Measurements from ENCODE around the gene NEFH. TPM values are rescaled to one million over a fixed set of nuclear protein-coding genes. Genes with fewer than 3 reads are reported as not detected.

NEFH gene, protein sequence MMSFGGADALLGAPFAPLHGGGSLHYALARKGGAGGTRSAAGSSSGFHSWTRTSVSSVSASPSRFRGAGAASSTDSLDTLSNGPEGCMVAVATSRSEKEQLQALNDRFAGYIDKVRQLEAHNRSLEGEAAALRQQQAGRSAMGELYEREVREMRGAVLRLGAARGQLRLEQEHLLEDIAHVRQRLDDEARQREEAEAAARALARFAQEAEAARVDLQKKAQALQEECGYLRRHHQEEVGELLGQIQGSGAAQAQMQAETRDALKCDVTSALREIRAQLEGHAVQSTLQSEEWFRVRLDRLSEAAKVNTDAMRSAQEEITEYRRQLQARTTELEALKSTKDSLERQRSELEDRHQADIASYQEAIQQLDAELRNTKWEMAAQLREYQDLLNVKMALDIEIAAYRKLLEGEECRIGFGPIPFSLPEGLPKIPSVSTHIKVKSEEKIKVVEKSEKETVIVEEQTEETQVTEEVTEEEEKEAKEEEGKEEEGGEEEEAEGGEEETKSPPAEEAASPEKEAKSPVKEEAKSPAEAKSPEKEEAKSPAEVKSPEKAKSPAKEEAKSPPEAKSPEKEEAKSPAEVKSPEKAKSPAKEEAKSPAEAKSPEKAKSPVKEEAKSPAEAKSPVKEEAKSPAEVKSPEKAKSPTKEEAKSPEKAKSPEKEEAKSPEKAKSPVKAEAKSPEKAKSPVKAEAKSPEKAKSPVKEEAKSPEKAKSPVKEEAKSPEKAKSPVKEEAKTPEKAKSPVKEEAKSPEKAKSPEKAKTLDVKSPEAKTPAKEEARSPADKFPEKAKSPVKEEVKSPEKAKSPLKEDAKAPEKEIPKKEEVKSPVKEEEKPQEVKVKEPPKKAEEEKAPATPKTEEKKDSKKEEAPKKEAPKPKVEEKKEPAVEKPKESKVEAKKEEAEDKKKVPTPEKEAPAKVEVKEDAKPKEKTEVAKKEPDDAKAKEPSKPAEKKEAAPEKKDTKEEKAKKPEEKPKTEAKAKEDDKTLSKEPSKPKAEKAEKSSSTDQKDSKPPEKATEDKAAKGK
- total RNA-seq (2021): 5.7 and 5.8 TPM in 2 replicates
- long read RNA-seq, transcript NEFH-201 (4 exons, 3,783 nt): major isoform, 63 of 67 reads
- long read RNA-seq, partial matches to known transcripts: 2 of 67 reads
- long read RNA-seq, other reads (novel, unspliced or antisense): 2 of 67 reads

DNA sequence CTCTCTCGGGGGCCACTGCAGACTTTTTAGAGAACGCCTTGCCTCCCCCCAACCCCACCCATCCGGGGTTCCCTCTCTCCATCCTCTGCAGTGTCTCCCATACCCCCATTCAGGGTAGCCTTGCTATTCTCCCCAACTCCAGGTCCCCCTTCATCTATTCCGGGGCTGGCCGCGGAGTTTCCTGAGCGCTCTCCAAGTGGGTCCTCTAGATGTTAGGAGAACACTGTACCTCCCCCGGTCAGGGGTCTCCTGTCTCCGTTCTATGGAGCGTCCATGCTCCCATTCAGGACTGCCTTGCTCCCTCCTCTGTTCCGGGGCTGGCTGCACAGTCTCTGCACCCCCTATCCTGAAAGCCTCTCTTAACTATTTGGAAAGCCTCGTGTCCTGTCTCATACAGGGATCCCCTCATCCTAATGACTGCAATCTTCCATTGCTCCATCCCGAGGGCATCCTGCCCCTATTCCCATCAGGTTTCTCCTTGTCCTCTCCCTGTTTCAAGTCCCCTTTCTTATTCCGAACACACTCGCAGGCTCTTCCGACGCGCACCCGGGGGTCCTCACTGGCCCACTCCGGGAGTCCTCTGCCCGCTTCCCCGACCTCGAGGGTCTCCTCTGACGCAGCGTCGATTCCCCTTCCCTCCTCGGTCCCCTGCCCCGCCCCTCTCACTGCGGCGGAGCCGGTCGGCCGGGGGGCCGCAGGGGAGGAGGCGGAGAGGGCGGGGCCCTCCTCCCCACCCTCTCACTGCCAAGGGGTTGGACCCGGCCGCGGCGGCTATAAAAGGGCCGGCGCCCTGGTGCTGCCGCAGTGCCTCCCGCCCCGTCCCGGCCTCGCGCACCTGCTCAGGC is at the start of gene NEFH:
NEFH (plus strand) TSS at position 802 of the 845 bp plus-strand sequence. CDS start 45 bp downstream, outside the sequence.
- no peak within 1 kb of the TSS for H4K91ac ChIP-seq (ENCODE audit: insufficient read length, low read depth, low read length)
- H2AFZ ChIP-seq (ENCODE audit: low read length): no peak within 1 kb of the TSS
- H3K27me3 ChIP-seq (ENCODE audit: insufficient read depth, low read length): peaks cover 27% of the 10 kb centered on the region
- no CpG with 5 or more reads among the region's 48 CpGs for WGBS (ENCODE audit: extremely low coverage, insufficient read length, low lambda C conversion rate)
- H3T11ph ChIP-seq (ENCODE audit: low read length): no peak within 1 kb of the TSS
- H3K9ac ChIP-seq (ENCODE audit: extremely low read depth, insufficient read length, low read length): no peak within 1 kb of the TSS
- peaks cover 10% of the 10 kb centered on the region for H3K23me2 ChIP-seq (ENCODE audit: insufficient read length, low read depth, low read length, poor library complexity, severe bottlenecking)
- no peaks in the 10 kb centered on the region for H4K20me1 ChIP-seq (ENCODE audit: control insufficient read depth, insufficient read depth, insufficient read length)
- peak within 1 kb of the TSS; percentile 58 to 82 for H3K4me3 Mint-ChIP-seq
- H2AK5ac ChIP-seq (ENCODE audit: insufficient read length, low read length): no peak within 1 kb of the TSS
- H3K23ac ChIP-seq (ENCODE audit: insufficient read length, low read depth, low read length): no peak within 1 kb of the TSS
- H3K4ac ChIP-seq (ENCODE audit: low read depth, low read length): no peak within 1 kb of the TSS
- no peaks in the 10 kb centered on the region for H3K79me1 ChIP-seq (ENCODE audit: insufficient read depth, low read depth, low read length, poor library complexity, severe bottlenecking)
- H3K4me1 ChIP-seq (ENCODE audit: insufficient read depth, low read length): peaks cover 6% of the 10 kb centered on the region
- no peak within 1 kb of the TSS for H3K14ac ChIP-seq (ENCODE audit: insufficient read depth, low read length)
- H3K4me1 Mint-ChIP-seq: peaks cover 38 to 43% of the 10 kb centered on the region in 2 experiments
- no peak within 1 kb of the TSS for H3K27ac ChIP-seq (ENCODE audit: insufficient read length, low read depth, low read length)
- peak within 1 kb of the TSS; percentile 7 for H3K18ac ChIP-seq (ENCODE audit: insufficient read length, low read depth, low read length)
- H2BK20ac ChIP-seq (ENCODE audit: low read depth, low read length, poor library complexity, severe bottlenecking): no peak within 1 kb of the TSS
- H4K5ac ChIP-seq (ENCODE audit: insufficient read length, low read depth, low read length): no peak within 1 kb of the TSS
- H3K9me3 ChIP-seq (ENCODE audit: control insufficient read depth, low read depth, low read length): no peaks in the 10 kb centered on the region
- peaks cover 8 to 9% of the 10 kb centered on the region in 2 experiments for H3K9me3 Mint-ChIP-seq
- DNase-seq: peak; percentile 47
- H3K36me3 Mint-ChIP-seq (ENCODE audit: insufficient read depth in 1 of 3, low read depth in 3 of 3): no peaks in the 10 kb centered on the region; a peak in 2 of 7 replicates
- no peak within 1 kb of the TSS for H2BK15ac ChIP-seq (ENCODE audit: low read depth, low read length)
- H4K8ac ChIP-seq (replicated peaks; ENCODE audit: insufficient read length, low read depth, low read length): no peak within 1 kb of the TSS
- no peak within 1 kb of the TSS for H2BK5ac ChIP-seq (ENCODE audit: insufficient read length, low read length)
- H3K56ac ChIP-seq (ENCODE audit: insufficient read length, low read depth, low read length): no peak within 1 kb of the TSS
- H3K4me2 ChIP-seq (ENCODE audit: insufficient read depth, insufficient read length, low read length): peak within 1 kb of the TSS; percentile 69
- H3K79me2 ChIP-seq (ENCODE audit: insufficient read depth, low read length): no peaks in the 10 kb centered on the region
- peaks cover 84% of the 10 kb centered on the region for H3K27me3 Mint-ChIP-seq (ENCODE audit: low read depth)
- no peak within 1 kb of the TSS; a peak in 2 of 7 replicates for H3K27ac Mint-ChIP-seq
- no peak within 1 kb of the TSS for H2BK120ac ChIP-seq (ENCODE audit: low read depth, low read length, poor library complexity, severe bottlenecking)
- H2BK12ac ChIP-seq (ENCODE audit: insufficient read length, low read depth, low read length): no peak within 1 kb of the TSS
- no peak for TF ChIP-seq CTCF (conservative IDR thresholded peaks at IDR 0.05)
